ENCODE results near the gene HLCS. TPM values are rescaled to one million over a fixed set of nuclear protein-coding genes. Genes with fewer than 3 reads are reported as not detected.
A peak's percentile ranks its signal among the peaks of the same experiment; 100 is the strongest.

The HLCS gene
- total and polyA plus RNA-seq, 2 donors from 2014 or later: 4.5 to 29.6 TPM

DNA sequence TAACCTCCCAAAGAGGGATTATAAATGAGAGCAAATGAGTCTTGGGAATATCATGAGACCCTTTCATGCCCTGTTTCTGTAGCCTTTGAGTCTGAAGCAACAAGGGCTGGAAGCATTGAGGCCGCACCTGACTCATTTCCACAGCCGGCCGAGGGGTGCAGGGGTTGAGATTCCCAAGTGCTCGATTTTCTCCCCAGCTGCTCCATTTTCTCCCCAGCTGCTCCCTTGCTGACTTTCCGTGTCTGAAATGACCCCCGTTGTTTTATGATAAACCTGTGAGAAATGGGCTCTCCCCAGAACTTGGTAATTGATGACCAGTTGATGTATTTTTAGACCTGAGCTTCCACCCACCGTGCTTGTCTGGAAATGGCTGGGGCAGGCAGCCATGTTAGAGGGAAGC is 244.7 kb downstream of the HLCS start:
- DNase-seq (peak in 2 of 5 donors; percentile 15 to 20), FAIRE-seq (no peak)
- TF ChIP-seq, protein P1, sequence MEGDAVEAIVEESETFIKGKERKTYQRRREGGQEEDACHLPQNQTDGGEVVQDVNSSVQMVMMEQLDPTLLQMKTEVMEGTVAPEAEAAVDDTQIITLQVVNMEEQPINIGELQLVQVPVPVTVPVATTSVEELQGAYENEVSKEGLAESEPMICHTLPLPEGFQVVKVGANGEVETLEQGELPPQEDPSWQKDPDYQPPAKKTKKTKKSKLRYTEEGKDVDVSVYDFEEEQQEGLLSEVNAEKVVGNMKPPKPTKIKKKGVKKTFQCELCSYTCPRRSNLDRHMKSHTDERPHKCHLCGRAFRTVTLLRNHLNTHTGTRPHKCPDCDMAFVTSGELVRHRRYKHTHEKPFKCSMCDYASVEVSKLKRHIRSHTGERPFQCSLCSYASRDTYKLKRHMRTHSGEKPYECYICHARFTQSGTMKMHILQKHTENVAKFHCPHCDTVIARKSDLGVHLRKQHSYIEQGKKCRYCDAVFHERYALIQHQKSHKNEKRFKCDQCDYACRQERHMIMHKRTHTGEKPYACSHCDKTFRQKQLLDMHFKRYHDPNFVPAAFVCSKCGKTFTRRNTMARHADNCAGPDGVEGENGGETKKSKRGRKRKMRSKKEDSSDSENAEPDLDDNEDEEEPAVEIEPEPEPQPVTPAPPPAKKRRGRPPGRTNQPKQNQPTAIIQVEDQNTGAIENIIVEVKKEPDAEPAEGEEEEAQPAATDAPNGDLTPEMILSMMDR (IDR thresholded peaks at IDR 0.05; ENCODE audit: borderline replicate concordance, extremely low read depth, insufficient read depth): no peak
- H3K9ac ChIP-seq (ENCODE audit: low read length in 3 of 3): no peak overlapping the region
- H3K4me1 ChIP-seq (ENCODE audit: control insufficient read depth in 2 of 3, insufficient read depth in 2 of 3, low read depth in 1 of 3, low read length in 3 of 3): no peaks in the 10 kb centered on the region
- no peak overlapping the region for H3K4me3 ChIP-seq (ENCODE audit: low read length in 3 of 3)
- no peaks in the 10 kb centered on the region for H3K27me3 ChIP-seq (ENCODE audit: control insufficient read depth, insufficient read depth, low read length)
- intact Hi-C loops (cut with DNase I): no loop called here
- H3K27ac ChIP-seq (ENCODE audit: low read depth in 2 of 2, low read length in 2 of 2): no peak overlapping the region
- no peaks in the 10 kb centered on the region for H3K9me3 ChIP-seq (ENCODE audit: control insufficient read depth in 2 of 3, insufficient read depth in 1 of 3, low read length in 3 of 3)
- no peaks in the 10 kb centered on the region for H3K36me3 ChIP-seq (ENCODE audit: control insufficient read depth in 2 of 3, insufficient read depth in 3 of 3, low read length in 3 of 3)

DNA sequence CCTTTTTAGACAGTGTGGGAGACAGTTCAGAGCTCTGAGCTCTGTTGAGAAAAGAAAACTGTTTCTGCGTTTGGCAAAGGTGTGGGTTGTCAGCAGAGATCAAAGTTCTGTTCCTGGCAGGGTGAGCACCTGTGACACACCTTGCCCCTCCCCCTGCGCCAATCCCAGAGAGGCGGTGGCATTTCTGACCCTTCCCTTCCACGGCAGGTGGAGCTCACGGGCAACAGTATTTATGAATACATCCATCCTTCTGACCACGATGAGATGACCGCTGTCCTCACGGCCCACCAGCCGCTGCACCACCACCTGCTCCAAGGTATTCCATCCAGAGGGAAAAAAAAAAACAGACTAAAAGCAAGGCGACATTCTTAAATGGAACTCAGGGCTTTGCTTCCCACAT is 246.9 kb downstream of the HLCS start:
- Histone ChIP-seq H3K27me3 (ENCODE audit: control insufficient read depth, insufficient read depth, low read length) (peaks cover 15% of the 10 kb centered on the region), H3K4me3 (ENCODE audit: low read length in 3 of 3) (no peak overlapping the region), H3K27ac (ENCODE audit: low read depth in 2 of 2, low read length in 2 of 2) (no peak overlapping the region), H3K36me3 (ENCODE audit: control insufficient read depth in 2 of 3, insufficient read depth in 3 of 3, low read length in 3 of 3) (no peaks in the 10 kb centered on the region), H3K9ac (ENCODE audit: low read length in 3 of 3) (no peak overlapping the region), H3K4me1 (ENCODE audit: control insufficient read depth in 2 of 3, insufficient read depth in 2 of 3, low read depth in 1 of 3, low read length in 3 of 3) (no peaks in the 10 kb centered on the region), H3K9me3 (ENCODE audit: control insufficient read depth in 2 of 3, insufficient read depth in 1 of 3, low read length in 3 of 3) (no peaks in the 10 kb centered on the region)
- TF ChIP-seq, protein P1 (IDR thresholded peaks at IDR 0.05; ENCODE audit: borderline replicate concordance, extremely low read depth, insufficient read depth): no peak
- FAIRE-seq (no peak), DNase-seq (peak in 2 of 5 donors; percentile 31 to 75)
- intact Hi-C loops (cut with DNase I): no loop called here

- no peak for FAIRE-seq
- Histone ChIP-seq H3K4me1 (ENCODE audit: control insufficient read depth in 2 of 3, insufficient read depth in 2 of 3, low read depth in 1 of 3, low read length in 3 of 3) (no peaks in the 10 kb centered on the region), H3K27me3 (ENCODE audit: control insufficient read depth, insufficient read depth, low read length) (peaks cover 20% of the 10 kb centered on the region), H3K4me3 (ENCODE audit: low read length in 3 of 3) (no peak overlapping the region), H3K27ac (ENCODE audit: low read depth in 2 of 2, low read length in 2 of 2) (no peak overlapping the region), H3K36me3 (ENCODE audit: control insufficient read depth in 2 of 3, insufficient read depth in 3 of 3, low read length in 3 of 3) (no peaks in the 10 kb centered on the region), H3K9ac (ENCODE audit: low read length in 3 of 3) (no peak overlapping the region), H3K9me3 (ENCODE audit: control insufficient read depth in 2 of 3, insufficient read depth in 1 of 3, low read length in 3 of 3) (no peaks in the 10 kb centered on the region)
- peak in 2 of 5 donors; percentile 41 to 91 for DNase-seq
- TF ChIP-seq, protein P1 (IDR thresholded peaks at IDR 0.05; ENCODE audit: borderline replicate concordance, extremely low read depth, insufficient read depth): no peak
- intact Hi-C loops (cut with DNase I): no loop called here
Observed at GRCh38 chr21:36718951-36719501, 247.4 kb downstream of the HLCS start.

GRCh38 chr21:36717976-36718375 is 248.5 kb downstream of the HLCS start:
- no peak for FAIRE-seq
- Histone ChIP-seq H3K27ac (ENCODE audit: low read depth in 2 of 2, low read length in 2 of 2) (no peak overlapping the region), H3K4me3 (ENCODE audit: low read length in 3 of 3) (no peak overlapping the region), H3K27me3 (ENCODE audit: control insufficient read depth, insufficient read depth, low read length) (peaks cover 25% of the 10 kb centered on the region), H3K9me3 (ENCODE audit: control insufficient read depth in 2 of 3, insufficient read depth in 1 of 3, low read length in 3 of 3) (no peaks in the 10 kb centered on the region), H3K36me3 (ENCODE audit: control insufficient read depth in 2 of 3, insufficient read depth in 3 of 3, low read length in 3 of 3) (no peaks in the 10 kb centered on the region), H3K9ac (ENCODE audit: low read length in 3 of 3) (no peak overlapping the region), H3K4me1 (ENCODE audit: control insufficient read depth in 2 of 3, insufficient read depth in 2 of 3, low read depth in 1 of 3, low read length in 3 of 3) (no peaks in the 10 kb centered on the region)
- TF ChIP-seq, protein P1 (IDR thresholded peaks at IDR 0.05; ENCODE audit: borderline replicate concordance, extremely low read depth, insufficient read depth): no peak
- no peak for DNase-seq
- intact Hi-C loops (cut with DNase I): no loop called here
